Measurements from ENCODE around the gene DNASE1L1.

DNASE1L1 gene

GRCh38 chrX:154365997-154366665, 42.9 kb downstream of the DNASE1L1 start:
- no peak for FAIRE-seq

DNA sequence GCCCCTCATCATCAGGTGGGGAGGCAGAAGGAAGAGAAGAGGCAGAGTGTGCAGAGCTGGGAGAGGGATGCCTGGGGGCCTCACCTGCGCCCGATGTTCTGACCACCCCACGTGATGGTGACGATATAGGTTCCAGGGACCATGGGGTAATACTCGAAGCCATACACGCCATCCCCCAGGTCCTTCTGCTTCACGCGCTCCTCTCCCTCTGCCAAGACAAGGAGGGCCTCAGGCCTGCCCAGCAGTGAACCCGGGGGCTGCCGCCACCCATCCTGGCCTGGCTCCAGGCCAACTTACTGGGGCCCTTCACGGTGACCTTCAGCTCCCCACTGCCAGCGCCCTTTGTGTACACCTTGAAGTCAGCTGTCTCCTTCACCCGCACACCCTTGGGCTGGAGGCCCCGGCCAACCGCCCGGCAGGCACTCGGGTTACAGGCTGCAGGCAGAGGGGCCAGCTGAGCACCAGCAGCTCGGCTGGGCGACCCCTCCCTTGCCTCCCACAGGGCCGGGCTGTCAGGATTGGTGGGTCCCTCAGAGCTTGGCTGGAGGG, 43.9 kb downstream of the DNASE1L1 start:
- FAIRE-seq = no peak

- FAIRE-seq = no peak
Observed at GRCh38 chrX:154363706-154364439, 45.2 kb downstream of the DNASE1L1 start.

DNA sequence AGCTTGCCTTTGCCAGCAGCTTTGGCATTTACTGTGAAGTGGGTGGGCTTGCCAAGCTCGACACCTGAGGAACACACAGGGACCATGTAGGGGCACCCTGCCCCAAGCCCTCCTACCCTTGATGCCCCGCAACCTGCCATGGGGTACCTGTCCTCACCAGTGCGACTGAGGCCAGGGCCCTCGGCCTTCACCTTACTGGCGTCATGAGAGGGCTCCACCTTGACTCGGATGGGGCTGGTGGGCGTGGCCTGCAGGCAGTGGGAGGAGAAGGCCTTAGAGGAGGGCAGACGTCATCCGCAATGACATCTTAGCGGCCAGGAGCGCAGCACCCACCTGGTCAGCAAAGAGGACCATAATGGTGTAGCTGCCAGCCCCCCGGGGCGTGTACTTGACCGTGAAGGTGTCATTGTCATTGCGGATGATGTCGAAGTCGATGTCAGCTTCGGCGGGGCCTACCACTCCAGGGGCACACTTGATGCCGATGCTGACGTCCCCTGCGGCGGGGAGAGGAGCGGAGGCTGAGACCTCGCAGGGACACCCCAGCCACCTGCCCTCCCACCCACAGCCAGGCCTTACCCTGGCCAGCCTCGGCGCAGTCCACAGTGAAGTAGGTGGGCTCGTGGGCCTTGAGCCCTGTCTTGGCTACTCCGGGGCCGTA, 46.8 kb downstream of the DNASE1L1 start:
- FAIRE-seq = no peak

DNA sequence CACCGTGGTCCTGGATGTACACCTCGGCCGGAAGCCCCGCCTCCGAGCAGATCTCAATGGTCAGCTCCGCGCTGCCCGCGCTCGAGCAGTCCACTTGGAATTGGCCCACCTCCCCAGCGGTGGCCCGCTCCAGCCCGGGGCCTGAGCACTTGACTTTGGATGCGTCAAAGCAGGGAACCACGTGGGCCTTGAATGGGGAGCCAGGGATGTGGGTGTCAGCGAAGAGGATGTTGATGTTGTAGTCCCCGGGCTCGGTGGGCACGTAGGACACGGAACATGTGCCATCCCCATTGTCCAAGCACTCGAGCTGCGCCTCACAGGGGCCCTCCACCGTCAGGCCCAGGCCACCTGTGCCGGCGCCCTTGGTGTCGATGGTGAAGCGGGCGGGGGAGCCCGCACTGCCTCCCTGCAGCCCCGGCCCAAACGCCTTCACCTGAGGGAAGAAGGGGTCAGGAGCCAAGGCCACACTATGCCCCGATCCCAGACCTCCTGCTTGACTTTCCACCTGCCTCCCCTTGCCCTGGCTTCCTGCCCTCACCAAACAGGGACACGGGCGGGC, 48.8 kb downstream of the DNASE1L1 start:
- no peak for FAIRE-seq

GRCh38 chrX:154359362-154360154, 49.5 kb downstream of the DNASE1L1 start:
- FAIRE-seq = no peak

DNA sequence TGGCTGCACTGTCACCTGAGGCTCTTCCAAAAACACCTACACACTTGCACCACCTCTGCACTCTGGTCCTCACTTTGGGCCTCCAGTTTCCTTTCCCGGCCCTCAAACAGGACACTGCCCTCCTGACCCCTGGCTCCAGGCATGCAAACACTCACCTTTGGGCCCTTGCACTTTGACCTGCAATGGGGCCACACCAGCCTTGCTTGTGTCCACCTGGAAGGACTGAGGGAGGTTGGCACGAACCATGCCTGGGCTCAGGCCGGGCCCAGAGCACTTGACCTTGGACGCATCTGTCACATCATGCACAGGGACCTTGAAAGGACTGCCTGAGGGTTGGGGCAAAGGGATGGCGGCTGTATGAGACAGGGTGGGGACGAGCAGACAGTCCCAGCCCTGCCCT, 50.2 kb downstream of the DNASE1L1 start:
- no peak for FAIRE-seq

GRCh38 chrX:154358011-154358410, 51.0 kb downstream of the DNASE1L1 start:
- no peak for FAIRE-seq

GRCh38 chrX:154357205-154357604, 51.8 kb downstream of the DNASE1L1 start:
- no peak for FAIRE-seq

DNA sequence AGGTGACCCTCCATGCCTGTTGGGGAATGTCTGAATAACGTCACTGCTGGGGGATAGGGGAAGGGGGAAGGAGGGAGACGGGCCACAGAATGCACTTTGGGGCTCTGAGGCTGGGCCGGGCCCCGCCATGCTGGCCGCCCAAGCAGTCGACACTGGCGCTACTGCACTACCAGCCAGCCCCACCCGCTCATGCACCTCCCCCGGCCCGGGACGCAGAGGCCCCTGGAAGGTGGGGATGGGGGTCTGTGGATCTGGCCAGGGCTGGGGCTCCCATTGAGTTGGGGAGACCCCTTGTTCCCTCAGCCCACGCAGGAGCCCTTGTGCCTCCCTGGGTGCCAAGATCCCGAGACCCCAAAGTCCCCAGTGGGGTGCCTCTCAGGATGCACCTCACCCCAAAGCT, 52.5 kb downstream of the DNASE1L1 start:
- no peak for FAIRE-seq

- FAIRE-seq = no peak
Observed at GRCh38 chrX:154355776-154356140, 53.3 kb downstream of the DNASE1L1 start.

DNA sequence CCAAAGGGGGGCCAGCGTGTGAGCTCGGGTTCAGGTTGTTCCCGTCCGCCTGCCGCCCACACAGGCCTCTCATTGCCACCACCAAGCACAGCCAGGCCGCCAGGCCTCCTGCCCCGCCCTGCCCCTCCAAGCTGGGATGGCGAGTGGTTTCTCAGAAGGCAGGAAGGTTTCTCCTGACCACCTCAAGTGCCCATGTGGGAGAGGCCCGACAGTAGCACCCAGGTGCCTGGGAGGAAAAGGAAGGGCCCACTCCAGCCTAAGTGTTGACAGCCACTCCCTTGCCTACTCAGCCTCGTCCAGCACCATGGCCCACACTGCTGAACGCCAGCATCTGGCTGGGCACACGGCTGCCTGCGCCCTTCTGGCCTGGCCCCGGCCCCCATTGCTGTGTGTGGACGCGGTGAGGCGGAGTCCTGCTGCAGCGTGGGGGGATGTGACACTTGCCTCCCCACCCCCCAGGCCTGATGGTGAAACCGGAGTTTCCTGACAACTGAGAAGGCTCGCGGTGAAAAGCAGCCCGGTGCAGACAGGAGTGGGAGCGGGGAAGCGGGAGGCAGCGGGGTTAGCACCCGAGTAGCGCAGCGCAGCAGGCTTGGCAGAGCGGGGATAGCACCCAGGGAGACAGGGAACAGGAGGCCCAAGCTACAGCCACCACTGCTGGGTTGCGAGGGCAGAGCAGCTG, 53.8 kb downstream of the DNASE1L1 start:
- no peak for FAIRE-seq

GRCh38 chrX:154354516-154354915, 54.5 kb downstream of the DNASE1L1 start:
- FAIRE-seq = no peak

DNA sequence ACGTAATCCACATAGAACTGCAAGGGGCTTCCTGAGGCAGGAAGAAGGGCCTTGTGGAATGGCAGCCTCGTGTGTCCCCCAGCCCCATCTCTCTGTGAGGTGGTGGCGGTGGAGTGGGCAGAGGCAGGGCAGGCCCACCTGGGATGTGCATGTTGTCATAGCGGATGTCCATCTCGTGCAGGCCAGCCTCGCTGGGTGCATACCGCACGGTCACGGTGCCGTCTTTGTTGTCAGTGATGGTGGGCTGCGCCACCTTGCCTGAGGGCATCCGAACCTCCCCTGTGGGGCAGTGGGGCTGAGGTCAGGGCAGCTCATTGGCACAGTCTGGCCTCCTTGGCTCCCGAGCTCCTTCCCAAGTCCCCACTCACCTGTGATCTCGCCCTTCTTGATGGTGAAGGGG, 55.0 kb downstream of the DNASE1L1 start:
- no peak for FAIRE-seq

GRCh38 chrX:154353172-154353843, 55.7 kb downstream of the DNASE1L1 start:
- no peak for FAIRE-seq

GRCh38 chrX:154352466-154352865, 56.6 kb downstream of the DNASE1L1 start:
- FAIRE-seq = no peak

DNA sequence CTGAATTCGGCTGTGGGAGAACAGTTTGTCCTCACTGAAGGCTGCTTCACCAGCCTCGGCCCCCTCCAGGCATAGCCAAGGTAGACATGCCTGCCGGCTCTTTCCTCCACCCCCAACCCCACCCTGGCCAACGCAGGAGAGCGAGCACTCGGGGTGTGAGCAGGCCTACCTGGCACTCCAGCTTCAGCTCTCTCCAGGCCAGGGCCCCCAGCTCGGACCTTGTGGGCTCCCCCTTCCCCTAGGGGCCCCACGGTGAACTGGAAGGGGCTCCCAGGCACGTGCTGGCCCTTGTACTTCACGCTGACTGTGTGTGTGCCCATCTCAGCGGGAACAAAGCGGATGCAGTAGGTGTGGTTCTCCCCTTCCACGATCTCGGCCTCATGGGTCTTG, 57.0 kb downstream of the DNASE1L1 start:
- FAIRE-seq = no peak

Data from colon (tissue), 2 donors.